Neural cell (in vitro differentiated cells): ENCODE data around the gene VRK1. TPM values are rescaled to one million over a fixed set of nuclear protein-coding genes. Genes with fewer than 3 reads are reported as not detected.

Experiments used
- H2AFZ ChIP-seq: fragments of 200-600, 300-800 bp; sonication (generic), shearing (Covaris generic); 2 replicates; pipeline ENCODE4 v1.6.0; 2014; ENCODE audit warnings: low read depth, mild to moderate bottlenecking, antibody characterized with exemption, low read length, moderate library complexity
- H3F3A ChIP-seq: fragments of 200-600 bp; shearing (Covaris generic); 2 replicates; pipeline ENCODE4 v1.6.1; 2016; ENCODE audit warnings: mild to moderate bottlenecking, moderate library complexity, mixed read lengths, antibody characterized with exemption, low read length; ENCODE audit not compliant: insufficient read depth, poor library complexity, severe bottlenecking
- H3K27ac ChIP-seq: fragments of 200-600, 300-800 bp; sonication (generic), shearing (Covaris generic); 2 replicates; pipeline ENCODE4 v1.5.1; 2014; ENCODE audit warnings: mild to moderate bottlenecking, low read length, moderate library complexity
- H3K27me3 ChIP-seq: fragments of 300-800, 200-600 bp; sonication (generic), shearing (Covaris generic); 2 replicates; pipeline ENCODE4 v1.6.0; 2014; ENCODE audit warnings: mild to moderate bottlenecking, low read depth, low read length, moderate library complexity; ENCODE audit not compliant: insufficient read depth
- H3K36me3 ChIP-seq: fragments of 300-800, 200-600 bp; sonication (generic), shearing (Covaris generic); 2 replicates; pipeline ENCODE4 v1.5.1; 2014; ENCODE audit warnings: mild to moderate bottlenecking, antibody characterized with exemption, low read length, moderate library complexity; ENCODE audit not compliant: insufficient read depth
- H3K4me2 ChIP-seq: fragments of 300-800, 200-600 bp; sonication (generic), shearing (Covaris generic); 2 replicates; pipeline ENCODE4 v1.6.0; 2014; ENCODE audit warnings: mild to moderate bottlenecking, low read length
- H3K4me3 ChIP-seq: fragments of 300-800, 200-600 bp; sonication (generic), shearing (Covaris generic); 2 replicates; pipeline ENCODE4 v1.5.1; 2014; ENCODE audit warnings: mild to moderate bottlenecking, low read length, moderate library complexity
- H3K79me2 ChIP-seq: fragments of 200-600 bp; shearing (Covaris generic); replicated peaks from 2 replicates; pipeline ENCODE4 v1.6.0; 2014; ENCODE audit warnings: mild to moderate bottlenecking, low read length, moderate library complexity; ENCODE audit not compliant: insufficient read depth
- H3K9ac ChIP-seq: fragments of 300-800, 200-600 bp; sonication (generic), shearing (Covaris generic); 2 replicates; pipeline ENCODE4 v1.6.1; 2016; ENCODE audit warnings: mild to moderate bottlenecking, low read length, mixed read lengths
- H3K9me2 ChIP-seq: fragments of 200-600 bp; shearing (Covaris generic); 2 replicates; pipeline ENCODE4 v1.6.1; 2016; ENCODE audit warnings: mild to moderate bottlenecking, low read length, mixed read lengths; ENCODE audit not compliant: insufficient read depth
- H3K9me3 ChIP-seq: fragments of 200-600, 300-800 bp; sonication (generic), shearing (Covaris generic); 2 replicates; pipeline ENCODE4 v1.6.1; 2016; ENCODE audit warnings: mild to moderate bottlenecking, mixed run types, low read length, moderate library complexity, mixed read lengths
- H4K20me1 ChIP-seq: fragments of 200-600 bp; shearing (Covaris generic); 2 replicates; pipeline ENCODE4 v1.6.1; 2016; ENCODE audit warnings: mild to moderate bottlenecking, mixed run types; ENCODE audit not compliant: insufficient read depth
- CTCF ChIP-seq: fragments of 450-650 bp; IDR thresholded peaks from 2 replicates; pipeline ENCODE4 v1.5.1; 2014; ENCODE audit warnings: antibody characterized with exemption, mild to moderate bottlenecking, moderate library complexity; ENCODE audit not compliant: poor library complexity, severe bottlenecking
- EP300 ChIP-seq: fragments of 450-650 bp; conservative IDR thresholded peaks from 2 replicates; pipeline ENCODE4 v1.6.1; 2014; ENCODE audit warnings: antibody characterized with exemption, mild to moderate bottlenecking, moderate library complexity; ENCODE audit not compliant: poor library complexity, severe bottlenecking
- EZH2 ChIP-seq: fragments of 200-600, 300-800 bp; shearing (Covaris generic), sonication (generic); IDR thresholded peaks from 2 replicates; pipeline ENCODE4 v1.6.1; 2014; ENCODE audit warnings: antibody characterized with exemption, low read length, borderline replicate concordance, mild to moderate bottlenecking; ENCODE audit not compliant: insufficient read depth, poor library complexity, severe bottlenecking
- MXI1 ChIP-seq: fragments of 450-650 bp; conservative IDR thresholded peaks from 2 replicates; pipeline ENCODE4 v1.6.1; 2014; ENCODE audit warnings: antibody characterized with exemption, mild to moderate bottlenecking; ENCODE audit not compliant: poor library complexity, severe bottlenecking
- POLR2AphosphoS5 ChIP-seq: IDR thresholded peaks from 2 replicates; pipeline ENCODE4 v1.6.1; 2012
- RAD21 ChIP-seq: fragments of 450-650 bp; conservative IDR thresholded peaks from 2 replicates; pipeline ENCODE4 v1.6.1; 2014; ENCODE audit warnings: antibody characterized with exemption, mild to moderate bottlenecking, moderate library complexity
- REST ChIP-seq: IDR thresholded peaks from 2 replicates; pipeline ENCODE4 v1.6.1; 2012; ENCODE audit warnings: borderline replicate concordance
- SMC3 ChIP-seq: fragments of 450-650 bp; conservative IDR thresholded peaks from 2 replicates; pipeline ENCODE4 v1.6.1; 2014; ENCODE audit warnings: antibody characterized with exemption, mild to moderate bottlenecking, moderate library complexity; ENCODE audit not compliant: poor library complexity
- TAF1 ChIP-seq: IDR thresholded peaks from 2 replicates; pipeline ENCODE4 v1.6.1; 2012; ENCODE audit warnings: low read depth
- polyA plus RNA-seq: library from polyadenylated mRNA; depleted of rRNA; stranded (reverse); fragments of >200 nt; gene quantifications from 2 replicates; pipeline ENCODE4 v1.2.3, GENCODE V29; 2014

VRK1 gene
- polyA plus RNA-seq, 1 donor from 2014 or later, result 86.0 TPM

GRCh38 chr14:96808619-96809406 lies 11.6 kb downstream of the VRK1 start:
- peaks cover 54% of the 10 kb centered on the region for H3K79me2 ChIP-seq
- H2AFZ ChIP-seq, result no peak overlapping the region
- TF ChIP-seq EZH2 (no peak), REST (no peak), CTCF (no peak), EP300 (no peak), TAF1 (no peak), MXI1 (no peak), POLR2AphosphoS5 (no peak), RAD21 (no peak), SMC3 (no peak)
- H3K9me2 ChIP-seq, result no peaks in the 10 kb centered on the region
- H3K27ac ChIP-seq, result no peak overlapping the region
- H3K4me3 ChIP-seq, result no peak overlapping the region
- H3K9me3 ChIP-seq, result no peaks in the 10 kb centered on the region
- H3K27me3 ChIP-seq, result no peaks in the 10 kb centered on the region
- H3F3A ChIP-seq, result no peaks in the 10 kb centered on the region
- no peak overlapping the region for H3K9ac ChIP-seq
- no peak overlapping the region for H3K4me2 ChIP-seq
- no peaks in the 10 kb centered on the region for H3K36me3 ChIP-seq
- no peaks in the 10 kb centered on the region for H4K20me1 ChIP-seq

- Histone ChIP-seq H3K27me3 (no peaks in the 10 kb centered on the region), H3K4me2 (no peak overlapping the region), H3K9me2 (no peaks in the 10 kb centered on the region), H4K20me1 (no peaks in the 10 kb centered on the region), H3K9me3 (no peaks in the 10 kb centered on the region), H3F3A (no peaks in the 10 kb centered on the region), H3K79me2 (peaks cover 43% of the 10 kb centered on the region), H3K9ac (no peak overlapping the region), H2AFZ (no peak overlapping the region), H3K4me3 (no peak overlapping the region), H3K36me3 (no peaks in the 10 kb centered on the region), H3K27ac (no peak overlapping the region)
- no peak for TF ChIP-seq SMC3
- TF ChIP-seq EZH2, result no peak
- no peak for TF ChIP-seq POLR2AphosphoS5
- TF ChIP-seq RAD21, result no peak
- TF ChIP-seq EP300, result no peak
- TF ChIP-seq TAF1, result no peak
- no peak for TF ChIP-seq REST
- TF ChIP-seq MXI1, result no peak
- no peak for TF ChIP-seq CTCF
Observed at GRCh38 chr14:96811265-96811664, 14.1 kb downstream of the VRK1 start.
